Measurements from ENCODE around the gene QSOX2.

QSOX2 gene

DNA sequence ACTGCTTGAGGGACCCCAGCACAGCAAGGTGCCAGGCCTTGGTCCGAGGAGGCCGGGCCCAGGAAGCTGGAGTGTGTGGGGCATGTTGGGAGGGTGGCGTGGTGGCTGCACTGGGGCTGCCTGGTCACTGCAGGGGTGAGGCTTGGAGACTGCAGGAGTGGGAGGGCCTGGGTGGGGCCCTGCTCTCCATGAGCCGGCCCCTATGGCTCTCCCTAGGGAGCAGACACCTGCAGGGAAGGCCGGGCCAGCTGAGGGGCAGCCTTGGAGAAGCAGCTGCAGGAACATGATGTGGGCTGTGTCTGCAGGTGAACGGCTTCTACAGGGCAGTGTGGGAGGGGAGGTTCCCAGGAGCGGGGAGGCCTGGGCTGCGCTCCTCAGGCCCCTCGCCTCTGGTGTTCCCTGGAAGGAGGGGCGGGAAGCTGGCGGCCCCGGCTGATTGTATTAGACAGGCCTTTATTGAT is 85.2 kb downstream of the QSOX2 start:
- Mint-ChIP-seq H3K36me3 (ENCODE audit: low read depth) (no peaks in the 10 kb centered on the region), H3K4me3 (no peak overlapping the region), H3K27ac (no peak overlapping the region), H3K9me3 (peaks cover 3% of the 10 kb centered on the region), H3K27me3 (peaks cover 3% of the 10 kb centered on the region), H3K4me1 (ENCODE audit: low read depth) (no peaks in the 10 kb centered on the region)
- DNase-seq = no peak

DNA sequence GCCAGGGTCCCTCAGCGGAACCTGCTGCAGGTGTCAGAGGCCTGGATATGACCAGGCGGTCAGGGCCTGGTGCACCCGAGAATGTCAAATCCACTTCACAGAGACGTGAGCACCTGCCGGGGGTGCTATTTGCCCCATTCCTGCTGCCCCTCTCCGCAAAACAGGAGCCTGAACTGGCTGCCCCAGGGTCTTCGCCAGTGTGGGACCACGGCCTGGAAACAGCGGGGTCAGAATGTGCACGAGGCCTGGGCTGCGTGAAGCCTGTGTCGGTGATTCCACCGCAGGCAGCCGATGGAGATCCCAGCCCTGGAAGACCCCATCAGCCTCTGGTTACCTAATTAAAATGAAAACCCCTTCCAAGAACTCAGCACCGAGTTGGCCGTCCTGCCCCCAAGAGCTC is 85.8 kb downstream of the QSOX2 start:
- Mint-ChIP-seq H3K27me3 (peaks cover 6% of the 10 kb centered on the region), H3K4me3 (no peak overlapping the region)

GRCh38 chr9:136157477-136158265 is 87.9 kb downstream of the QSOX2 start:
- DNase-seq = no peak
- Mint-ChIP-seq H3K4me1 (ENCODE audit: low read depth) (no peaks in the 10 kb centered on the region), H3K27me3 (peaks cover 8% of the 10 kb centered on the region), H3K4me3 (no peak overlapping the region), H3K36me3 (ENCODE audit: low read depth) (no peaks in the 10 kb centered on the region), H3K27ac (no peak overlapping the region), H3K9me3 (no peaks in the 10 kb centered on the region)

More for the DNA sequence above, 85.8 kb downstream of the QSOX2 start:
- peaks cover 3% of the 10 kb centered on the region for H3K9me3 Mint-ChIP-seq
- H3K27ac Mint-ChIP-seq = no peak overlapping the region
- no peaks in the 10 kb centered on the region for H3K36me3 Mint-ChIP-seq (ENCODE audit: low read depth)
- no peak for DNase-seq
- no peaks in the 10 kb centered on the region for H3K4me1 Mint-ChIP-seq (ENCODE audit: low read depth)
